NCI-H146 treated with DMSO at 0.1 percent for 48 hours (cell line): ENCODE data around the gene PPP4C.
A peak's percentile ranks its signal among the peaks of the same experiment; 100 is the strongest.
"Not testable (repeated sequence)": the region's sequence is repeated elsewhere in the genome, so short reads cannot be mapped to it uniquely, and the experiment has no call there.

Source experiments
- DNase-seq: peaks from one replicate; lab custom pipeline; 2025; ENCODE audit not compliant: unreplicated experiment; lab: John Stamatoyannopoulos, UW

Gene PPP4C

GRCh38 chr16:30096105-30096861 is 20.5 kb downstream of the PPP4C start, which contains the start of gene YPEL3:
YPEL3 (minus strand) TSS chr16:30096213; CDS start chr16:30095482, 731 bp downstream.
- DNase-seq, result peak; percentile 80

- DNase-seq, result no peak
Measured at GRCh38 chr16:30096862-30097563, 21.2 kb downstream of the PPP4C start.

- DNase-seq, result no peak
Measured at GRCh38 chr16:30104090-30104489, 28.3 kb downstream of the PPP4C start.

GRCh38 chr16:30104492-30104891 is 28.7 kb downstream of the PPP4C start:
- DNase-seq, result no peak

- DNase-seq, result no peak
Measured at GRCh38 chr16:30108059-30108850, 32.5 kb downstream of the PPP4C start.

GRCh38 chr16:30110661-30111060 is 34.9 kb downstream of the PPP4C start:
- DNase-seq, result no peak

GRCh38 chr16:30112197-30113030 is 36.6 kb downstream of the PPP4C start:
- DNase-seq, result no peak

- DNase-seq, result no peak
Measured at GRCh38 chr16:30113031-30113710, 37.4 kb downstream of the PPP4C start, which contains the start of gene GDPD3. GDPD3 (minus strand) TSS chr16:30113537; CDS start chr16:30113478, 59 bp downstream.

- DNase-seq, result no peak
Measured at GRCh38 chr16:30113711-30114333, 38.0 kb downstream of the PPP4C start.

- DNase-seq, result no peak
Measured at GRCh38 chr16:30114411-30114810, 38.6 kb downstream of the PPP4C start.

GRCh38 chr16:30114833-30115232 is 39.0 kb downstream of the PPP4C start:
- not testable (repeated sequence) for DNase-seq

GRCh38 chr16:30115238-30115637 is 39.4 kb downstream of the PPP4C start:
- DNase-seq, result peak; percentile 20

- no peak for DNase-seq
Measured at GRCh38 chr16:30116291-30117207, 40.8 kb downstream of the PPP4C start.

- DNase-seq, result no peak
Measured at GRCh38 chr16:30117768-30118167, 42.0 kb downstream of the PPP4C start.

GRCh38 chr16:30119428-30119827 is 43.6 kb downstream of the PPP4C start:
- no peak for DNase-seq

- no peak for DNase-seq
Measured at GRCh38 chr16:30120340-30121105, 44.7 kb downstream of the PPP4C start.

- DNase-seq, result no peak
Measured at GRCh38 chr16:30121741-30122571, 46.2 kb downstream of the PPP4C start.
